CD14-positive monocyte (primary cell): ENCODE measurements around the gene CEACAM4. TPM values are rescaled to one million over a fixed set of nuclear protein-coding genes. Genes with fewer than 3 reads are reported as not detected.
A peak's percentile ranks its signal among the peaks of the same experiment; 100 is the strongest.

Experiments
- DNase-seq, 3 donors: peaks; one replicate each; pipeline ENCODE4 v3.0.0-alpha.2; 2011 to 2022
- H2AFZ ChIP-seq: 2 replicates; pipeline ENCODE4 v1.6.0; 2012; ENCODE audit warnings: mild to moderate bottlenecking, low read depth, low read length, inconsistent platforms; ENCODE audit not compliant: insufficient read depth, poor library complexity, severe bottlenecking
- H3K27ac ChIP-seq, 2 donors: 1 replicate in 1 of 2; 2 replicates in 1 of 2; pipeline ENCODE4 v1.5.1; 2012 to 2013; ENCODE audit warnings: low read length in 2 of 2, control low read depth in 1 of 2, inconsistent platforms in 1 of 2, low read depth in 1 of 2, mild to moderate bottlenecking in 1 of 2
- H3K27me3 ChIP-seq, 2 donors: one replicate each; pipeline versions ENCODE4 v1.6.0 to v1.6.1; 2011 to 2013; ENCODE audit warnings: low read length in 2 of 2; ENCODE audit not compliant: control insufficient read depth in 2 of 2, insufficient read depth in 2 of 2
- H3K36me3 ChIP-seq, 2 donors: replicated peaks in 1 of 2; 1 replicate in 1 of 2; 2 replicates in 1 of 2; pipeline versions ENCODE4 v1.5.1 to v1.6.1; 2012 to 2013; ENCODE audit warnings: low read length in 2 of 2, control low read depth in 1 of 2, inconsistent platforms in 1 of 2, mild to moderate bottlenecking in 1 of 2; ENCODE audit not compliant: insufficient read depth in 2 of 2, control insufficient read depth in 1 of 2
- H3K4me1 ChIP-seq, 2 donors: 1 replicate in 1 of 2; 2 replicates in 1 of 2; pipeline versions ENCODE4 v1.5.1 to v1.6.1; 2012 to 2013; ENCODE audit warnings: low read length in 2 of 2, control low read depth in 1 of 2, inconsistent platforms in 1 of 2, mild to moderate bottlenecking in 1 of 2, moderate library complexity in 1 of 2; ENCODE audit not compliant: insufficient read depth in 2 of 2, control insufficient read depth in 1 of 2
- H3K4me2 ChIP-seq: replicated peaks from 2 replicates; pipeline ENCODE3; 2012; ENCODE audit warnings: low read length, moderate library complexity, mild to moderate bottlenecking; ENCODE audit not compliant: poor library complexity, severe bottlenecking; ENCODE audit errors: extremely low read depth
- H3K4me3 ChIP-seq, 3 experiments: fragments of 200-600 bp in 1 of 3; sonication (generic) in 1 of 3; replicated peaks in 1 of 3; 1 replicate in 2 of 3; 2 replicates in 1 of 3; pipeline ENCODE4 v1.5.1; 2011 to 2013; ENCODE audit warnings: low read length in 3 of 3, mild to moderate bottlenecking in 3 of 3, control low read depth in 2 of 3, low read depth in 2 of 3, inconsistent platforms in 1 of 3, moderate library complexity in 1 of 3
- H3K79me2 ChIP-seq: 2 replicates; pipeline ENCODE4 v1.6.0; 2012; ENCODE audit warnings: mild to moderate bottlenecking, control low read depth, inconsistent platforms, low read length, moderate library complexity; ENCODE audit not compliant: insufficient read depth
- H3K9ac ChIP-seq: 2 replicates; pipeline ENCODE4 v1.6.0; 2017; ENCODE audit warnings: low read length, mild to moderate bottlenecking; ENCODE audit not compliant: insufficient read depth, poor library complexity, severe bottlenecking
- H3K9me3 ChIP-seq, 2 donors: replicated peaks in 1 of 2; 1 replicate in 1 of 2; 2 replicates in 1 of 2; pipeline versions ENCODE4 v1.5.1 to v1.6.1; 2012 to 2013; ENCODE audit warnings: low read length in 2 of 2, control low read depth in 1 of 2; ENCODE audit not compliant: control insufficient read depth in 1 of 2, insufficient read depth in 1 of 2
- H4K20me1 ChIP-seq: 2 replicates; pipeline ENCODE4 v1.6.0; 2012; ENCODE audit warnings: mild to moderate bottlenecking, low read length, control low read depth, moderate library complexity; ENCODE audit not compliant: insufficient read depth
- H3K27ac Mint-ChIP-seq, 7 donors: one replicate each; pipeline ENCODE4 v1.8.0; 2020; ENCODE audit warnings: mild to moderate bottlenecking in 7 of 7, mixed read lengths in 7 of 7, moderate library complexity in 6 of 7, inconsistent platforms in 2 of 7
- H3K27me3 Mint-ChIP-seq, 3 donors: one replicate each; pipeline ENCODE4 v1.8.0; 2021 to 2022; ENCODE audit warnings: low read depth in 3 of 3, mild to moderate bottlenecking in 3 of 3, mixed read lengths in 3 of 3, moderate library complexity in 3 of 3, inconsistent platforms in 1 of 3
- H3K36me3 Mint-ChIP-seq, 2 donors: one replicate each; pipeline ENCODE4 v1.8.0; 2020; ENCODE audit warnings: mixed read lengths in 2 of 2, inconsistent platforms in 1 of 2, mild to moderate bottlenecking in 1 of 2
- H3K4me1 Mint-ChIP-seq: one replicate; pipeline ENCODE4 v1.8.0; 2020; ENCODE audit warnings: mild to moderate bottlenecking, mixed read lengths
- H3K4me3 Mint-ChIP-seq, 2 donors: one replicate each; pipeline ENCODE4 v1.8.0; 2020; ENCODE audit warnings: mild to moderate bottlenecking in 2 of 2, mixed read lengths in 2 of 2, moderate library complexity in 1 of 2
- H3K9me3 Mint-ChIP-seq, 7 donors: one replicate each; pipeline ENCODE4 v1.8.0; 2020 to 2022; ENCODE audit warnings: mixed read lengths in 7 of 7, mild to moderate bottlenecking in 6 of 7, moderate library complexity in 6 of 7, inconsistent platforms in 2 of 7
- WGBS: methylation state at CpG from one replicate; pipeline ENCODE4 v1.1.5; 2013; ENCODE audit warnings: missing lambda C conversion rate; ENCODE audit not compliant: insufficient coverage; 5-methylcytosine and 5-hydroxymethylcytosine counted together
- intact Hi-C, 2 donors: fragments of 100-400 bp; cut with micrococcal nuclease; formaldehyde crosslinking; loops; one replicate each; pipeline versions ENCODE4 v1.15.0 to v1.15.1; 2023
- polyA plus RNA-seq, 3 donors: library from polyadenylated mRNA; depleted of rRNA in 1 of 3; unstranded in 2 of 3; stranded (reverse) in 1 of 3; fragments of 300-500 nt in 2 of 3; fragments of >200 nt in 1 of 3; fragmentation: Illumina TruSeq in 2 of 3; gene quantifications; 1 replicate in 2 of 3; 2 replicates in 1 of 3; pipeline ENCODE4 v1.2.3, GENCODE V29; 2012 to 2021
- TF ChIP-seq, protein P1 (sequence below): fragments of 200-600 bp; IDR thresholded peaks from one replicate; pipeline ENCODE4 v1.8.0; 2022; ENCODE audit warnings: antibody characterized with exemption, mild to moderate bottlenecking

Gene CEACAM4
- polyA plus RNA-seq, 3 donors, result 23.1 to 40.7 (median 27.5) TPM

DNA sequence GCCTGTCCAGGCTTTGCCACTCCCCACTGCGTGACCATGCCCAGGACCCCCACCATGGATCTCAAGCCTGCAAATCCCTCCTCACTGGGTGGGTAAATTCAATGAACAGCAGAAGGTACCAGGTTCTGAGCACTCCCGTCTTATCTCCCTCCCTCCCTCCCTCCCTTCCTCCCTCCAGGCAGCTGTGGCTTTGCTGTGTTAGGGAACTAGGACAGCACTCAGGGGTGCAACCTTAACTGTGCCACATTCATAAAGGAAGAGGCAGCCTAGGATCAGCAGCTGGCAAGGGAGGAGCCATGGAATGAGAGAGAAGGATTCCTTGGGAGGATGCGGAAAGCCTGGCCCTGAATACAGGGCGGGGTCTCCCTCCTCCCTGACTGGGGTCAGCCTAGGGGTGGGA lies 5.6 kb downstream of the CEACAM4 start:
- Histone ChIP-seq H3K4me1 (peaks cover 100% of the 10 kb centered on the region in 2 donors), H3K9me3 (no peaks in the 10 kb centered on the region), H3K4me2 (peak overlapping the region; percentile 77), H3K79me2 (peaks cover 64% of the 10 kb centered on the region), H3K9ac (peak overlapping the region; percentile 41), H4K20me1 (peaks cover 73% of the 10 kb centered on the region), H3K27ac (peak overlapping the region; percentile 50 to 75), H3K4me3 (peak overlapping the region in 2 of 3 experiments; percentile 22 to 69), H3K27me3 (no peaks in the 10 kb centered on the region), H2AFZ (no peak overlapping the region), H3K36me3 (peaks cover 8 to 11% of the 10 kb centered on the region in 2 donors)
- H3K36me3 Mint-ChIP-seq, result peaks cover 35 to 53% of the 10 kb centered on the region in 2 donors
- H3K4me3 Mint-ChIP-seq, result peak overlapping the region; percentile 71 to 91
- peak in 1 of 3 donors; percentile 5 for DNase-seq
- peak overlapping the region; percentile 77 to 90 (median 85) for H3K27ac Mint-ChIP-seq
- H3K9me3 Mint-ChIP-seq, result no peaks in the 10 kb centered on the region
- peaks cover 0 to 5% (median 0%) of the 10 kb centered on the region in 3 donors for H3K27me3 Mint-ChIP-seq
- intact Hi-C loops, result no loop called here
- peaks cover 99% of the 10 kb centered on the region for H3K4me1 Mint-ChIP-seq
- TF ChIP-seq, protein P1, sequence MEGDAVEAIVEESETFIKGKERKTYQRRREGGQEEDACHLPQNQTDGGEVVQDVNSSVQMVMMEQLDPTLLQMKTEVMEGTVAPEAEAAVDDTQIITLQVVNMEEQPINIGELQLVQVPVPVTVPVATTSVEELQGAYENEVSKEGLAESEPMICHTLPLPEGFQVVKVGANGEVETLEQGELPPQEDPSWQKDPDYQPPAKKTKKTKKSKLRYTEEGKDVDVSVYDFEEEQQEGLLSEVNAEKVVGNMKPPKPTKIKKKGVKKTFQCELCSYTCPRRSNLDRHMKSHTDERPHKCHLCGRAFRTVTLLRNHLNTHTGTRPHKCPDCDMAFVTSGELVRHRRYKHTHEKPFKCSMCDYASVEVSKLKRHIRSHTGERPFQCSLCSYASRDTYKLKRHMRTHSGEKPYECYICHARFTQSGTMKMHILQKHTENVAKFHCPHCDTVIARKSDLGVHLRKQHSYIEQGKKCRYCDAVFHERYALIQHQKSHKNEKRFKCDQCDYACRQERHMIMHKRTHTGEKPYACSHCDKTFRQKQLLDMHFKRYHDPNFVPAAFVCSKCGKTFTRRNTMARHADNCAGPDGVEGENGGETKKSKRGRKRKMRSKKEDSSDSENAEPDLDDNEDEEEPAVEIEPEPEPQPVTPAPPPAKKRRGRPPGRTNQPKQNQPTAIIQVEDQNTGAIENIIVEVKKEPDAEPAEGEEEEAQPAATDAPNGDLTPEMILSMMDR, result no peak
- WGBS, result 28% methylated on average over 3 of the region's 4 CpGs

- peaks cover 68% of the 10 kb centered on the region for H4K20me1 ChIP-seq
- peaks cover 30 to 49% of the 10 kb centered on the region in 2 donors for H3K36me3 Mint-ChIP-seq
- WGBS, result 54% methylated on average over 4 of the region's 5 CpGs
- H3K4me3 ChIP-seq, result peak overlapping the region in 1 of 3 experiments; percentile 30
- no peaks in the 10 kb centered on the region for H3K27me3 ChIP-seq
- peak overlapping the region; percentile 2 to 75 for H3K27ac ChIP-seq
- TF ChIP-seq, protein P1, result no peak
- peaks cover 100% of the 10 kb centered on the region in 2 donors for H3K4me1 ChIP-seq
- H3K4me1 Mint-ChIP-seq, result peaks cover 99% of the 10 kb centered on the region
- intact Hi-C loops, result no loop called here
- no peaks in the 10 kb centered on the region for H3K9me3 ChIP-seq
- H3K4me2 ChIP-seq, result peak overlapping the region; percentile 11
- H3K9ac ChIP-seq, result no peak overlapping the region
- H3K79me2 ChIP-seq, result peaks cover 53% of the 10 kb centered on the region
- H3K9me3 Mint-ChIP-seq, result no peaks in the 10 kb centered on the region
- peaks cover 0 to 5% (median 0%) of the 10 kb centered on the region in 3 donors for H3K27me3 Mint-ChIP-seq
- no peak for DNase-seq
- H3K4me3 Mint-ChIP-seq, result no peak overlapping the region
- peak overlapping the region; percentile 24 to 85 (median 51) for H3K27ac Mint-ChIP-seq
- H3K36me3 ChIP-seq, result peaks cover 4 to 11% of the 10 kb centered on the region in 2 donors
- no peak overlapping the region for H2AFZ ChIP-seq
These were observed 6.7 kb downstream of the CEACAM4 start for GRCh38 chr19:41620171-41620570.
